ENCODE results near the gene TEKT1. TPM values are rescaled to one million over a fixed set of nuclear protein-coding genes. Genes with fewer than 3 reads are reported as not detected.
A peak's percentile ranks its signal among the peaks of the same experiment; 100 is the strongest.

The TEKT1 gene
- polyA plus RNA-seq, 1 donor: 0.25 TPM

GRCh38 chr17:6772016-6772415 lies 59.5 kb downstream of the TEKT1 start:
- Histone ChIP-seq H3K27ac (ENCODE audit: low read length) (no peak overlapping the region), H3K9me3 (ENCODE audit: control insufficient read depth, low read depth, low read length) (peaks cover 22% of the 10 kb centered on the region), H3K36me3 (ENCODE audit: control insufficient read depth, insufficient read depth, low read length) (peaks cover 47% of the 10 kb centered on the region), H3K4me1 (ENCODE audit: control insufficient read depth, insufficient read depth, low read length) (no peaks in the 10 kb centered on the region), H3K27me3 (ENCODE audit: control insufficient read depth, insufficient read depth, low read length) (peaks cover 16% of the 10 kb centered on the region), H3K4me3 (ENCODE audit: low read length) (no peak overlapping the region)
- WGBS (ENCODE audit: insufficient coverage, low lambda C conversion rate): 100% methylated on average over 1 of the region's 1 CpG
- DNase-seq: no peak

- Histone ChIP-seq H3K36me3 (ENCODE audit: control insufficient read depth, insufficient read depth, low read length) (peaks cover 65% of the 10 kb centered on the region), H3K4me1 (ENCODE audit: control insufficient read depth, insufficient read depth, low read length) (no peaks in the 10 kb centered on the region), H3K27me3 (ENCODE audit: control insufficient read depth, insufficient read depth, low read length) (no peaks in the 10 kb centered on the region), H3K27ac (ENCODE audit: low read length) (no peak overlapping the region), H3K4me3 (ENCODE audit: low read length) (no peak overlapping the region), H3K9me3 (ENCODE audit: control insufficient read depth, low read depth, low read length) (peaks cover 10% of the 10 kb centered on the region)
- no peak for DNase-seq
- WGBS (ENCODE audit: insufficient coverage, low lambda C conversion rate): 94% methylated on average over 2 of the region's 2 CpGs
Measured at GRCh38 chr17:6768447-6768846, 63.1 kb downstream of the TEKT1 start.

GRCh38 chr17:6761779-6762178 lies 69.8 kb downstream of the TEKT1 start:
- no peaks in the 10 kb centered on the region for H3K9me3 ChIP-seq (ENCODE audit: control insufficient read depth, low read depth, low read length)
- no peak overlapping the region for H3K4me3 ChIP-seq (ENCODE audit: low read length)
- WGBS (ENCODE audit: insufficient coverage, low lambda C conversion rate): no CpG with 5 or more reads among the region's 8 CpGs
- H3K27ac ChIP-seq (ENCODE audit: low read length): no peak overlapping the region
- peaks cover 12% of the 10 kb centered on the region for H3K4me1 ChIP-seq (ENCODE audit: control insufficient read depth, insufficient read depth, low read length)
- no peaks in the 10 kb centered on the region for H3K27me3 ChIP-seq (ENCODE audit: control insufficient read depth, insufficient read depth, low read length)
- peaks cover 52% of the 10 kb centered on the region for H3K36me3 ChIP-seq (ENCODE audit: control insufficient read depth, insufficient read depth, low read length)
- DNase-seq: no peak

- no peak overlapping the region for H3K4me3 ChIP-seq (ENCODE audit: low read length)
- WGBS (ENCODE audit: insufficient coverage, low lambda C conversion rate): no CpG with 5 or more reads among the region's 2 CpGs
- DNase-seq: peak; percentile 81 to 83
- H3K27me3 ChIP-seq (ENCODE audit: control insufficient read depth, insufficient read depth, low read length): no peaks in the 10 kb centered on the region
- H3K4me1 ChIP-seq (ENCODE audit: control insufficient read depth, insufficient read depth, low read length): peaks cover 20% of the 10 kb centered on the region
- H3K36me3 ChIP-seq (ENCODE audit: control insufficient read depth, insufficient read depth, low read length): peaks cover 35% of the 10 kb centered on the region
- peak overlapping the region; percentile 46 for H3K27ac ChIP-seq (ENCODE audit: low read length)
- no peaks in the 10 kb centered on the region for H3K9me3 ChIP-seq (ENCODE audit: control insufficient read depth, low read depth, low read length)
Measured at GRCh38 chr17:6757747-6758146, 73.8 kb downstream of the TEKT1 start.

- no CpG with 5 or more reads among the region's 13 CpGs for WGBS (ENCODE audit: insufficient coverage, low lambda C conversion rate)
- H3K4me1 ChIP-seq (ENCODE audit: control insufficient read depth, insufficient read depth, low read length): peaks cover 20% of the 10 kb centered on the region
- peaks cover 23% of the 10 kb centered on the region for H3K36me3 ChIP-seq (ENCODE audit: control insufficient read depth, insufficient read depth, low read length)
- no peaks in the 10 kb centered on the region for H3K27me3 ChIP-seq (ENCODE audit: control insufficient read depth, insufficient read depth, low read length)
- no peak for DNase-seq
- H3K9me3 ChIP-seq (ENCODE audit: control insufficient read depth, low read depth, low read length): no peaks in the 10 kb centered on the region
- peak overlapping the region; percentile 73 for H3K4me3 ChIP-seq (ENCODE audit: low read length)
- peak overlapping the region; percentile 88 for H3K27ac ChIP-seq (ENCODE audit: low read length)
Measured at GRCh38 chr17:6756425-6757031, 75.0 kb downstream of the TEKT1 start.

GRCh38 chr17:6755731-6756184 lies 75.8 kb downstream of the TEKT1 start, which contains the start of gene XAF1:
XAF1 (plus strand) TSS chr17:6756046; CDS start chr17:6756079, 33 bp downstream.
- 20% methylated on average over 2 of the region's 14 CpGs for WGBS (ENCODE audit: insufficient coverage, low lambda C conversion rate)
- Histone ChIP-seq H3K36me3 (ENCODE audit: control insufficient read depth, insufficient read depth, low read length) (peaks cover 18% of the 10 kb centered on the region), H3K27me3 (ENCODE audit: control insufficient read depth, insufficient read depth, low read length) (no peaks in the 10 kb centered on the region), H3K27ac (ENCODE audit: low read length) (peak within 1 kb of the TSS; percentile 88), H3K9me3 (ENCODE audit: control insufficient read depth, low read depth, low read length) (no peaks in the 10 kb centered on the region), H3K4me3 (ENCODE audit: low read length) (peak within 1 kb of the TSS; percentile 73), H3K4me1 (ENCODE audit: control insufficient read depth, insufficient read depth, low read length) (peaks cover 20% of the 10 kb centered on the region)
- peak; percentile 60 to 78 for DNase-seq

GRCh38 chr17:6755281-6755680 lies 76.2 kb downstream of the TEKT1 start:
- Histone ChIP-seq H3K4me1 (ENCODE audit: control insufficient read depth, insufficient read depth, low read length) (peaks cover 20% of the 10 kb centered on the region), H3K9me3 (ENCODE audit: control insufficient read depth, low read depth, low read length) (no peaks in the 10 kb centered on the region), H3K27ac (ENCODE audit: low read length) (peak overlapping the region; percentile 88), H3K4me3 (ENCODE audit: low read length) (peak overlapping the region; percentile 73), H3K27me3 (ENCODE audit: control insufficient read depth, insufficient read depth, low read length) (no peaks in the 10 kb centered on the region), H3K36me3 (ENCODE audit: control insufficient read depth, insufficient read depth, low read length) (peaks cover 13% of the 10 kb centered on the region)
- peak in 1 of 2 donors; percentile 39 for DNase-seq
- WGBS (ENCODE audit: insufficient coverage, low lambda C conversion rate): 100% methylated on average over 1 of the region's 5 CpGs

GRCh38 chr17:6753546-6753945 lies 78.0 kb downstream of the TEKT1 start:
- Histone ChIP-seq H3K36me3 (ENCODE audit: control insufficient read depth, insufficient read depth, low read length) (no peaks in the 10 kb centered on the region), H3K27ac (ENCODE audit: low read length) (peak overlapping the region; percentile 32), H3K4me1 (ENCODE audit: control insufficient read depth, insufficient read depth, low read length) (peaks cover 20% of the 10 kb centered on the region), H3K27me3 (ENCODE audit: control insufficient read depth, insufficient read depth, low read length) (no peaks in the 10 kb centered on the region), H3K9me3 (ENCODE audit: control insufficient read depth, low read depth, low read length) (no peaks in the 10 kb centered on the region), H3K4me3 (ENCODE audit: low read length) (no peak overlapping the region)
- WGBS (ENCODE audit: insufficient coverage, low lambda C conversion rate): no CpG with 5 or more reads among the region's 6 CpGs
- DNase-seq: no peak

GRCh38 chr17:6753006-6753445 lies 78.5 kb downstream of the TEKT1 start:
- Histone ChIP-seq H3K27me3 (ENCODE audit: control insufficient read depth, insufficient read depth, low read length) (no peaks in the 10 kb centered on the region), H3K4me3 (ENCODE audit: low read length) (no peak overlapping the region), H3K4me1 (ENCODE audit: control insufficient read depth, insufficient read depth, low read length) (peaks cover 18% of the 10 kb centered on the region), H3K9me3 (ENCODE audit: control insufficient read depth, low read depth, low read length) (no peaks in the 10 kb centered on the region), H3K36me3 (ENCODE audit: control insufficient read depth, insufficient read depth, low read length) (no peaks in the 10 kb centered on the region), H3K27ac (ENCODE audit: low read length) (peak overlapping the region; percentile 32)
- no CpG with 5 or more reads among the region's 9 CpGs for WGBS (ENCODE audit: insufficient coverage, low lambda C conversion rate)
- peak in 1 of 2 donors; percentile 39 for DNase-seq

- Histone ChIP-seq H3K9me3 (ENCODE audit: control insufficient read depth, low read depth, low read length) (no peaks in the 10 kb centered on the region), H3K27ac (ENCODE audit: low read length) (peak overlapping the region; percentile 32), H3K4me3 (ENCODE audit: low read length) (no peak overlapping the region), H3K36me3 (ENCODE audit: control insufficient read depth, insufficient read depth, low read length) (no peaks in the 10 kb centered on the region), H3K27me3 (ENCODE audit: control insufficient read depth, insufficient read depth, low read length) (no peaks in the 10 kb centered on the region), H3K4me1 (ENCODE audit: control insufficient read depth, insufficient read depth, low read length) (peaks cover 12% of the 10 kb centered on the region)
- DNase-seq: peak; percentile 21 to 24
- 57% methylated on average over 2 of the region's 7 CpGs for WGBS (ENCODE audit: insufficient coverage, low lambda C conversion rate)
Measured at GRCh38 chr17:6752068-6752909, 79.2 kb downstream of the TEKT1 start.

All from large intestine (tissue), 3 donors.